ENCODE results near the gene BCCIP.

BCCIP gene

DNA sequence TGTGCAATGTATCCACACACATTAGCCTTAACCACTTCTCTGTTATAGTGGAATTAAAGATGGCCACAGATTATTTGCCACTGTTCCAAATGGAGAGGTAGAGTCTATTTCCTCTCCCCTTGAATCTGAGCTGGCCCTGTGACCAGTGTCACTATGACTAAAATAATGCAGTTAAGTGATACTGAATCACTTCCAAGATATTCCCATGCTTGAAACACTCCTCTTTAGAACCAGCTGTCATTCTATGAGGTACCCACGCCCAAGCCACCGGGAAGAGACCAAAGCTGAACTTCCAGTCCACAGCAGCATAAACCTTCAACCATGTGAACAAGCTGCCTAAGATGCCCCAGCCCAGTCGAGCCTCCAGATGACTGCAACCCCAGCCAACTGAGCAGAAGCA is 59.9 kb downstream of the BCCIP start:
- Histone ChIP-seq H3K36me3 (ENCODE audit: low read depth) (peaks cover 14% of the 10 kb centered on the region), H3K27me3 (ENCODE audit: insufficient read depth, poor library complexity, severe bottlenecking) (no peaks in the 10 kb centered on the region), H3K9me3 (ENCODE audit: severe bottlenecking) (no peaks in the 10 kb centered on the region), H3K27ac (ENCODE audit: poor library complexity, severe bottlenecking) (no peak overlapping the region), H3K4me3 (ENCODE audit: severe bottlenecking) (no peak overlapping the region), H3K4me1 (ENCODE audit: insufficient read depth, poor library complexity, severe bottlenecking) (peaks cover 29% of the 10 kb centered on the region)
- TF ChIP-seq, protein P1, sequence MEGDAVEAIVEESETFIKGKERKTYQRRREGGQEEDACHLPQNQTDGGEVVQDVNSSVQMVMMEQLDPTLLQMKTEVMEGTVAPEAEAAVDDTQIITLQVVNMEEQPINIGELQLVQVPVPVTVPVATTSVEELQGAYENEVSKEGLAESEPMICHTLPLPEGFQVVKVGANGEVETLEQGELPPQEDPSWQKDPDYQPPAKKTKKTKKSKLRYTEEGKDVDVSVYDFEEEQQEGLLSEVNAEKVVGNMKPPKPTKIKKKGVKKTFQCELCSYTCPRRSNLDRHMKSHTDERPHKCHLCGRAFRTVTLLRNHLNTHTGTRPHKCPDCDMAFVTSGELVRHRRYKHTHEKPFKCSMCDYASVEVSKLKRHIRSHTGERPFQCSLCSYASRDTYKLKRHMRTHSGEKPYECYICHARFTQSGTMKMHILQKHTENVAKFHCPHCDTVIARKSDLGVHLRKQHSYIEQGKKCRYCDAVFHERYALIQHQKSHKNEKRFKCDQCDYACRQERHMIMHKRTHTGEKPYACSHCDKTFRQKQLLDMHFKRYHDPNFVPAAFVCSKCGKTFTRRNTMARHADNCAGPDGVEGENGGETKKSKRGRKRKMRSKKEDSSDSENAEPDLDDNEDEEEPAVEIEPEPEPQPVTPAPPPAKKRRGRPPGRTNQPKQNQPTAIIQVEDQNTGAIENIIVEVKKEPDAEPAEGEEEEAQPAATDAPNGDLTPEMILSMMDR (IDR thresholded peaks at IDR 0.05; ENCODE audit: poor library complexity, severe bottlenecking): no peak
- no peak for ATAC-seq (ENCODE audit: low read depth)
- no peak for DNase-seq (ENCODE audit: low spot score)
